GM21381 (cell line): ENCODE measurements around the gene NUP210.
"Not testable (repeated sequence)": the region's sequence is repeated elsewhere in the genome, so short reads cannot be mapped to it uniquely, and the experiment has no call there.

Experiments
- ATAC-seq: cut with Tn5 transposase; IDR thresholded peaks from one replicate; pipeline ENCODE4 v1.9.1; 2021; ENCODE audit warnings: mild to moderate bottlenecking, moderate library complexity; ENCODE audit not compliant: unreplicated experiment

NUP210 gene

GRCh38 chr3:13377741-13378140 lies 42.4 kb downstream of the NUP210 start:
- not testable (repeated sequence) for ATAC-seq

- no peak for ATAC-seq
Observed at GRCh38 chr3:13377021-13377420, 43.1 kb downstream of the NUP210 start.

DNA sequence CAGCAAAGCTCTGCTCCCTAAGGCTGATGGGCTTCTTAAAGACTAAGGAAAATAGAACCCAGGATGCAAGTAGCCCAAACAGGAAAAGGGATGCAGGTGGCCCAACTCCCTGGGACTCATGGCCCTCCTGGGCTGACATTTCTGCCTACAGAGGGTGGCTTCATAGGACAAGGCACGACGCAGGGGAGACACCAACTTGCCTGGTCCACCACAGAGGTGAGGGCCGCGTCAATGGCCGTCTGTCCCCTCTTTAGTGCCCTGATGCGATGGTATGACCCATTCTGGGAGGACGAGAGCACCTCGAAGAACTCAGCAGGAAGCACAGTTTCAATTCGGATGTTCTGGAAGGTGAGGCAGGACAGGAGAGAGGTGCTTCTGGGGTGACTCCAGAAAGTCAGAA lies 44.0 kb downstream of the NUP210 start:
- ATAC-seq: no peak

DNA sequence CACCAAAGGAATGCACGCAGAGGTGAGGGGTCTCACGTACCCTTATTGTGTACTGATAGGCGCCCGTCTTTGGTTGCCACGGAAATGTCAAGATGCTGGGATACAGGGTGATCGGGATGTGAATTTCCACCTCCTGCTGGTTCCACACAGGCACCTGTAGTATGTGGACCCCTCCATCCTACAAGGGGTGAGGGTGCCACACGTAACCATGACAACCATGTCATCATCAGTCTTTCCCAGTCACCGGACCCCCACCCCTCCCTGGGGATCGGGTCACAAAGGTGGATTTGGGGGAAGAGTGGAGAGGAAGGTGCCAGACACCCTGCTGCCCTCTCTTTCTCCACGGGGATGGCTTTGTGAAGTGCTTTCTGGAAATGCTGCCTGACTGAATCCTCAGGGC lies 44.7 kb downstream of the NUP210 start:
- ATAC-seq: no peak

- ATAC-seq: no peak
Observed at GRCh38 chr3:13373975-13374586, 46.0 kb downstream of the NUP210 start.

DNA sequence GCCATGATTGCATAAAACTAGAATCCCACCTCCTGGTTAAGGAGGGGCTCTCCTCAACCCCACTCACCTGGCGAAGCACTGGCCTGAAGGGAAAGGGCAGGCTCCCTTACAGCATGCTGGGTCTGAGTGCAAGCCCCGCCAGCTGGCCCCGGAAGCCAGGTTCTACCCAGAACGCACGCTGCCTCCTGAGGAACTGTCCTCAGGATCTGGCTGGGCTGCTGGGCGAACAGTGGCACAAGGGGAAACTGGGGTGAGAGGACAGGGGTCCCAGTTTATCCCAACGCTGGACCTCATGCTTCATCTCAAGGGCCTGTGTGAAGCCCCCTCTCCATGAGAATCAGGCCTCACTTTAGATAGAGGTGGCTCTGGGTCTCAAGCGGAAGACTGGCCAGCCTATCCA lies 47.5 kb downstream of the NUP210 start:
- no peak for ATAC-seq

DNA sequence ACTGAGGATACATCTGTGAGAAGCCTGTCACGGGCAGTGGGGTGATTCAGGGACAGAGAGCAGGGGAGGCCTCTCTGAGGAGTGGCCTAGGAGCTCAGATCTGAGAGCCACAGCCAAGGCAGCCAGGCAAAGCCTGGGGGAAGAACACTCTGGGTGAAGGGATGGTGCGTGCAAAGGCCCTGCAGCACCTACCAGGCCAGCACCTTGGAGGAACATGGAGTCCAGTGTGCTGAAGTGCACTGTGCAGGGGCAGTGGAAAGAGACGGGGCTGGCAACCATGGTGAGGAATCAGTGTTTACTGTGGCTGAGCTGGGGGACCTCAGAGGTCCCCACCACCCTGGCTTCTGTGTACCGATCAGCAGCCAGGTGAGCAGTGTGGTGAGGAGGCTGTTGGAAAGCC lies 48.0 kb downstream of the NUP210 start:
- no peak for ATAC-seq

DNA sequence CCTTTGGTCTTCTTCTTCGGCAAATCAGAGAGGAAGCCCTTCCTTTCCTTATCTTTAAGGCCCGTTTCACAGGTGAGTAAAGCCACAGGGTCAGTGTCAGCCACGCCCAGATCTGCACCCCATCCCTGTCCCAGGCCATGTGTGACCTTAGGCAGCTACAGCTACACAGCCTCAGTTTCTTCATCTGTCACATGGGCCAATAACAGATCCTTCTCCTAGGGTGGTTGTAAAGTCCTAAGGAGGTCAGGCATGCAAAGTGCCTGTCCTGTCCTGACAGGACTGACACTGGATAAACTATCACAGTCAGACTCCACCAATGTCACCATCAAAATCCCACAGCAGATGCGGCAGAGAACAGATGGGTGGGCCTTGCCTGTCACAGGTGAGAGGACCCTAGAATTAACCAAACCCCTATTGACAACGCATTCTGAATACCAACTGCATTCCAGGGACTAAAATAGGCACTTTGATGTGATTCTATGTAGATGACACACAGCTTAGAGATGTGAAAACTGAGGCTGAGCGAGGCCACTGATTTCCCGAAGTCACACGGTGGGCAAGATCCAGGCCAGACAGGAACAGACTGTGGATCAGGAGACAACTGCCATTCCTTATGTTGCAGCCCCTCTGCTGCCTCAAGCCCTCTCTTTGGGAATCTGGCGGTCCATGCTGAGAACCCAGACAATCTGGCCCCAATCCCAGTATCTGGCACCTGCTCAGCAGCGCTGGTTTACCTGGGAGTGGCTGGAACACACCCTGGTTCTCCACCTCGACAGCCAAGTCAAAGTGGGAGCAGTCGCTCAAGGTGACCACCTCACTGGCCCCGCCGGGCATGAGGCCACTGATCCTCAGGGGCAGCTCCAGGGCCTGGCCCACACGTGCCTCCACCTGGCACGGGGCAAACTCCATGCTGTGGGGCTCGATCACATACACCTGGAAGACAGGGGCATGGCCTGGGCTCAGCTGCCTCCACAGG lies 48.7 kb downstream of the NUP210 start:
- no peak for ATAC-seq

DNA sequence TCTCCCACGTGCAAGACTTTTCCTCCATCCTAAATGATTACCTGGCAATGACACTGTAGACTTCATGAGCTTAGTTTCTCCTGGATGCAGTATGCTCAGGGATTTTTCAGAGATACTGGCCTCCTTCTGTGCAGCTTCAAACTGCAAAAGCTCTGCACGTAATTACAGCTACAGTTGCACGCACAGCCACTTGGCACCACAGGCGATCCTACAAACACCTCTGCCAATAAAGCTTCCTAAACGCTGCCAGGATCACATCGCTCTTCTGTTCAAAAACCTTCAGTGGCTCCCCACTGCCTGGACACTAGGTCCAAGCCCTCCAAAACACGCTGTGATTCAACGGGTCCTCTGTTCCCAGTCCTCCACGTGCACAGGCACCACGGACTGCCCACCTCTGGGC lies 49.5 kb downstream of the NUP210 start:
- ATAC-seq: no peak

- no peak for ATAC-seq
Observed at GRCh38 chr3:13370055-13370454, 50.1 kb downstream of the NUP210 start.

GRCh38 chr3:13368834-13369233 lies 51.3 kb downstream of the NUP210 start:
- ATAC-seq: no peak

DNA sequence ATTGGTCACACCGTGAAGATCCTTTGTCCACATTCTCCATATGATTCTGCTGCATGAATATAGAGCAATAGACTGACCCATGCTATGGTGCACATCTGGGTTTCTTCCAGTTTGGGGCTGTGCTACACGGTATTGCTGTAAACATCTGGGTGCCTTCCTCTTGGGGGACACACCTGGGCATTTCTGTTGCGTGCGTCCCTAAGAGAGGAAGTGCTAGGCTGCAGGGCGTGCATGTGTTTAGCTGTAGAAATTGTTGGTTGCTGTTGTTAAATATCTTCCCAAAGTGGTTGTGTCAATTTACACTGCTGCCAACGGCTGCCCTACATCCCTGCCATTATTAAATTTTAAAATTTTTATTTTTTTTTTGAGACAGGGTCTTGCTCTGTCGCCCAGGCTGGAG lies 52.4 kb downstream of the NUP210 start:
- no peak for ATAC-seq

DNA sequence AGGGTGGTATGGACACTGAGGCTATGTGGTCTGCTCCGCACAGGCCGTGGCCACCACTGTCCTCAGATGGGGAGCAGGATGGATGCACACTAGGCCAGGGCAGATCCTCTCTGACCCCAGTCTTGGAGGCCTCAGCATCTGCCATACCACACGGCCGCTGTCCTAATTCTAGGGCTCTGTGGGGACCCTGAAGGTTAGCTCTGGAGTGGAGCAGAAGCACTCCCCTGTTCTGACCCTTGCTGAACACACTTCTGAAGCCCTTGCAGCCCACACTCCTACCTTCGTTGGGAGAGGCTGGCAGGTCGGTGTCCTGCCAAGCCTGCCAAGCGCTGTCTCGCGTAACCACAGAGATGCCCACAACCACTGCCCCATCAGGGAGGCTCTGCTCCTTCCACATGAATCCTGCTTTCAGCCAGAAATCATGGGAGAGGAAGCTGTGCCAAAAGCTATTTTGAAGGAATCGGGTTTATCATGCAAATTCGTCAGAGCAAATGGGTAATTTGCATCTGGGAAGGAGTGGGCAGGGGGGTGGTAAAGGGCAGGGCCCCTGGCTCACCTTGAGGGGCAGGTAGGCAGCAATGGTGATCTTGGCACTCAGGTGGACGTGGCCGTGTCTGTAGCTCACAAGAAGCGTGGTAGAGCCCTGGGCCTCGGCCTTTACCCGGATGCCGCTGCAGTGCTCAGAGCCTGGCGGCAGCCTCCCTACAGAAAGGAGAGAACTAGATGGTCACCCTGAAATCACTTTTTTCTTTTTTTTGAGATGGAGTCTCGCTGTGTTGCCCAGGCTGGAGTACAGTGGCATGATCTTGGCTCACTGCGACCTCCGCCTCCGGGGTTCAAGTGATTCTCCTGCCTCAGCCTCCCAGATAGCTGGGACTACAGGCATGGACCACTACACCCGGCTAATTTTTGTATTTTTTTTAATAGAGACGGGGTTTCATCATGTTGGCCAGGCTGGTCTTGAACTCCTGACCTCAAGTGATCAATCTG lies 54.4 kb downstream of the NUP210 start:
- ATAC-seq: no peak

- ATAC-seq: no peak
Observed at GRCh38 chr3:13364602-13365271, 55.4 kb downstream of the NUP210 start.

DNA sequence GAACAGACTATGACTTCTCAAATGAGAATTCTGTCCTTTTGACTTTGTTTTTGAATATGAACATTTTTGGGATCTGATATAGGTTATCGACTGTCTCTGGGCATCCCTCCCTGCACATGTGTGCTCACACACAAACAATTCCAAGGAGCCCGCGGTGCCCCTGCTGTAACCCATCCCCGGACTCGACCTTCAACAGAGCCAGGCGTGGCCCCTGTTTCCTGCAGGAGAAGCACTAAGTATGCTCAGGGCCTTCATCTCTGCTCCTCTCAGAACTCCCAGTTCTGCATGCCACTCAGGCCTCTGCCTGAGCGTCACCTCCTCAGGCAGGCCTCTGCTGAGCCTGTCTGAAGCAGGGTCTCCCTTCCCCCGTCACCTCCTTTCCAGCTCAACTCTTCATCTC lies 57.6 kb downstream of the NUP210 start:
- ATAC-seq: no peak

DNA sequence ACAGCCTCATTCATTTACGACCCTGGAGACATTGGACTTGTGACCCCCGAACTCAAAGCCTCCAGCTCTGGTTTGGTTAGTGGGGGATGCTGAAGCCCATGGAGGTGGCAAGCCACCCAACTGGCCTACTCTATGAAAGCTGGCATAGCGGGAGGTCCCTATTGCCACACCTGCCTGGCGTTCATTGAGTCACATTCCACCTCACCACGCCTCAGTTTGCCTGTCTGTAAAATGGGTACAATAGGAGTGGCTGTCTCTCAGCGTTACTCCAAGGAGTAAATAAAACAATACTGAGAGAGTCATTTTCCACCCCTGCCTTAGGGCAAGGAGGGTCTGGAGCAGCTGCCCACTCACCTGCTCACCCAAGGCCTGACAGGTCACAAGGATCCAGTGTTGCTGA lies 60.2 kb downstream of the NUP210 start:
- no peak for ATAC-seq

- no peak for ATAC-seq
Observed at GRCh38 chr3:13358643-13359042, 61.5 kb downstream of the NUP210 start.

- ATAC-seq: no peak
Observed at GRCh38 chr3:13358051-13358450, 62.1 kb downstream of the NUP210 start.

DNA sequence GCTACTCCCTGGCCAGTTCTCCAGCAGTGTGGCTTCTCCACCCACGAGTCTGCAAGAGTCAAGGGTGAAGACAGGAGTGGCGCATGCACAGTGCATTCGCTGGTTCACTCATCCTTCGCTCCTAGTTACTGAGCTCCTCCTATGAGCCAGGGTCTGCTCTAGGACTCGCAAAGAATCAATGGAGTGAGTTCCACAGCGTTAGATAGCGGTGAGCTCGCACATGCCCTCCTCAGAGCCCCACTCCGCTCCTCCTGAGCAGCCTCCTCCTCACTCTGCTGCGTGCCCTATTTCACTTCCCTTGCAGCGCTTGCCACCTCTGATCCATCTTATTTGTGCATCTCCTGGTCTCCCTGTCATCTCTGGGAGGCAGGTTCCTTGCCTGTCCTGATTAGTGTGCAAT lies 63.0 kb downstream of the NUP210 start:
- no peak for ATAC-seq

- ATAC-seq: no peak
Observed at GRCh38 chr3:13353936-13354542, 66.1 kb downstream of the NUP210 start.
